GM23338 (cell line): ENCODE results near the gene GNLY. TPM values are rescaled to one million over a fixed set of nuclear protein-coding genes. Genes with fewer than 3 reads are reported as not detected.
"Not testable (repeated sequence)": the region's sequence is repeated elsewhere in the genome, so short reads cannot be mapped to it uniquely, and the experiment has no call there.

Experiments
- ATAC-seq: fragments of 200-7000 bp; cut with Tn5 transposase; 3 replicates; pipeline ENCODE4 v1.9.1; 2020
- DNase-seq: peaks from one replicate; pipeline ENCODE4 v3.0.0-alpha.2; 2015; ENCODE audit warnings: low spot score
- H2AFZ ChIP-seq: fragments of 200-600 bp; sonication (generic); 2 replicates; pipeline ENCODE4 v1.8.0; 2016; ENCODE audit warnings: antibody characterized with exemption, mild to moderate bottlenecking, moderate library complexity
- H3F3A ChIP-seq: fragments of 200-600 bp; sonication (generic); replicated peaks from 2 replicates; pipeline ENCODE4 v1.8.0; 2017; ENCODE audit warnings: antibody characterized with exemption, mixed run types, low read depth
- H3K27ac ChIP-seq: fragments of 200-600 bp; sonication (generic); 2 replicates; pipeline ENCODE4 v1.6.1; 2016; ENCODE audit warnings: low read depth
- H3K27me3 ChIP-seq: fragments of 200-600 bp; sonication (generic); 2 replicates; pipeline ENCODE4 v1.8.0; 2016; ENCODE audit warnings: mild to moderate bottlenecking, mixed run types, moderate library complexity; ENCODE audit not compliant: insufficient read depth
- H3K36me3 ChIP-seq: fragments of 200-600 bp; sonication (generic); 2 replicates; pipeline ENCODE4 v1.8.0; 2016; ENCODE audit warnings: mild to moderate bottlenecking; ENCODE audit not compliant: insufficient read depth
- H3K4me1 ChIP-seq: fragments of 200-600 bp; sonication (generic); 2 replicates; pipeline ENCODE4 v1.8.0; 2016; ENCODE audit warnings: mild to moderate bottlenecking, moderate library complexity; ENCODE audit not compliant: insufficient read depth
- H3K4me2 ChIP-seq: fragments of 200-600 bp; sonication (generic); 2 replicates; pipeline ENCODE4 v1.7.1; 2017; ENCODE audit warnings: mixed run types
- H3K4me3 ChIP-seq: fragments of 200-600 bp; sonication (generic); 2 replicates; pipeline ENCODE4 v1.6.1; 2016; ENCODE audit warnings: mixed run types
- H3K79me2 ChIP-seq: fragments of 200-600 bp; sonication (generic); replicated peaks from 2 replicates; pipeline ENCODE4 v1.8.0; 2017; ENCODE audit warnings: mild to moderate bottlenecking; ENCODE audit not compliant: insufficient read depth
- H3K9me2 ChIP-seq: fragments of 200-600 bp; sonication (generic); 2 replicates; pipeline ENCODE4 v1.8.0; 2017; ENCODE audit not compliant: insufficient read depth
- H4K20me1 ChIP-seq: fragments of 200-600 bp; sonication (generic); replicated peaks from 2 replicates; pipeline ENCODE4 v1.8.0; 2017; ENCODE audit warnings: mild to moderate bottlenecking; ENCODE audit not compliant: insufficient read depth
- H3K27ac Mint-ChIP-seq: 2 replicates; pipeline ENCODE4 v1.8.0; 2020; ENCODE audit warnings: inconsistent platforms, mild to moderate bottlenecking, moderate library complexity, mixed read lengths
- H3K27me3 Mint-ChIP-seq: 3 replicates; pipeline ENCODE4 v1.8.0; 2022; ENCODE audit warnings: low read depth, mild to moderate bottlenecking, moderate library complexity, mixed read lengths, inconsistent platforms; ENCODE audit not compliant: insufficient read depth, poor library complexity
- H3K36me3 Mint-ChIP-seq: 3 replicates; pipeline ENCODE4 v1.8.0; 2021; ENCODE audit warnings: low read depth, mild to moderate bottlenecking, inconsistent platforms, moderate library complexity, mixed read lengths
- H3K4me1 Mint-ChIP-seq: 3 replicates; pipeline ENCODE4 v1.8.0; 2020; ENCODE audit warnings: mild to moderate bottlenecking, inconsistent platforms, mixed read lengths
- H3K4me3 Mint-ChIP-seq: 3 replicates; pipeline ENCODE4 v1.8.0; 2021; ENCODE audit warnings: moderate library complexity, mild to moderate bottlenecking, inconsistent platforms, mixed read lengths
- H3K9me3 Mint-ChIP-seq: 3 replicates; pipeline ENCODE4 v1.8.0; 2020; ENCODE audit warnings: moderate library complexity, mild to moderate bottlenecking, inconsistent platforms, mixed read lengths
- EZH2 ChIP-seq: fragments of 200-600 bp; sonication (generic); IDR thresholded peaks from one replicate; pipeline ENCODE4 v1.8.0; 2017; ENCODE audit warnings: antibody characterized with exemption, mild to moderate bottlenecking, low read depth; ENCODE audit not compliant: unreplicated experiment
- JUNB ChIP-seq: IDR thresholded peaks from one replicate; pipeline ENCODE4 v1.6.1; 2016; ENCODE audit warnings: antibody characterized with exemption; ENCODE audit not compliant: unreplicated experiment
- NANOG ChIP-seq: IDR thresholded peaks from 2 replicates; pipeline ENCODE4 v1.6.1; 2016; ENCODE audit warnings: antibody characterized with exemption, borderline replicate concordance
- ZNF114 ChIP-seq: fragments of 250-450 bp; sonication (Bioruptor Pico); IDR thresholded peaks from 2 replicates; pipeline ENCODE4 v1.5.0; 2020; ENCODE audit warnings: mild to moderate bottlenecking, moderate library complexity
- polyA plus RNA-seq: library from polyadenylated mRNA; unstranded; fragments of >200 nt; fragmentation: Nextera tagmentation; extraction: Ambion mirVana; gene quantifications from 2 replicates; pipeline ENCODE4 v1.2.1, GENCODE V29; 2016
- total RNA-seq: library from RNA; depleted of rRNA; stranded (reverse); fragments of >200 nt; shearing (Covaris generic); gene quantifications from 2 replicates; pipeline ENCODE4 v1.2.3, GENCODE V29; 2014
- TF ChIP-seq, protein P1 (sequence below), 2 experiments: fragments of 200-600 bp in 1 of 2; sonication (generic) in 1 of 2; conservative IDR thresholded peaks; 2 replicates each; pipeline versions ENCODE4 v1.5.1 to v1.6.1; 2016 to 2017; ENCODE audit warnings: antibody characterized with exemption in 2 of 2, low read depth in 2 of 2, mild to moderate bottlenecking in 2 of 2, moderate library complexity in 1 of 2
- TF ChIP-seq, protein P2 (sequence below): fragments of 250-450 bp; sonication (Bioruptor Pico); IDR thresholded peaks from 2 replicates; pipeline ENCODE4 v1.5.0; 2020; ENCODE audit warnings: mild to moderate bottlenecking, moderate library complexity
- TF ChIP-seq, protein P3 (sequence below): IDR thresholded peaks from 2 replicates; pipeline ENCODE4 v1.6.1; 2016; ENCODE audit warnings: antibody characterized with exemption

The GNLY gene
- total and polyA plus RNA-seq, 2 experiments from 2014 or later, result not detected

DNA sequence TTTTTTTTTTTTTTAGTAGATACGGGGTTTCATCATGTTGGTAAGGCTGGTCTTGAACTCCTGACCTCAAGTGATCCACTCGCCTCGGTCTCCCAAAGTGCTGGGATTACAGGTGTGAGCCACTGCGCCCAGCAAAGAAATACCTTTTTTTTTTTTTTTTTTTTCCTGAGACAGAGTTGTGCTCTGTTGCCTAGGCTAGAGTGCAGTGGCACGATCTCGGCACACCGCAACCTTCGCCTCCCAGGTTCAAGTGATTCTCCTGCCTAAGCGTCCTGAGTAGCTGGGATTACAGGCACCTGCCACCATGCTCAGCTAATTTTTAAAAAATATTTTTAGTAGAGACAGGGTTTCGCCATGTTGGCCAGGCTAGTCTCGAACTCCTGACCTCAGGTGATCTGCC lies 33.9 kb upstream of the GNLY start:
- H3K4me1 Mint-ChIP-seq, H3K9me2 ChIP-seq, H3K27ac ChIP-seq, H3K27ac Mint-ChIP-seq, H3K79me2 ChIP-seq, H4K20me1 ChIP-seq, H3K36me3 ChIP-seq, H3K4me1 ChIP-seq, H3K27me3 ChIP-seq, H3K4me2 ChIP-seq, H3F3A ChIP-seq, H3K36me3 Mint-ChIP-seq, H3K4me3 Mint-ChIP-seq, DNase-seq, H3K4me3 ChIP-seq, H2AFZ ChIP-seq, ATAC-seq, H3K9me3 Mint-ChIP-seq: not testable (repeated sequence)
- peaks cover 12% of the 10 kb centered on the region for H3K27me3 Mint-ChIP-seq

DNA sequence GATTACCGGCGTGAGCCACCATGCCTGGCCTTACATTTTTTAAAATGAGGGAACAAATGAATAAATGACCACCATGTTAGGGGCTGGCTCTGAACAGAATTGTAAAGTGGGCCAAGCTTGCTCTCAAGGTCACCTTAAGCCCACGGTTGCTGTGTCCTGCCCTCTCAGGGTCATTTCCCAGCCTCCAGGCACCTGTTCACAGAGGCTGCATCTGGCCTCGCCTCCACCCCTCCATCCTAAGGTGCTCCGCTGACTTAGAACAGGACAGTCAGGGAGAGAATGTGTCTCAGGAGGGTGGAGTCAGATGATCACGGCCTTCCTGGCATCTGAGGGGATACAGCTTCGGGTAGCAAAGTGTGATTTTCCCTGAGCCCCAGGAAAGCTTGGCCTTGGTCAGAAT lies 33.4 kb upstream of the GNLY start:
- no peaks in the 10 kb centered on the region for H3K4me1 Mint-ChIP-seq
- Histone ChIP-seq H3K27ac (no peak overlapping the region), H3K4me1 (no peaks in the 10 kb centered on the region), H3F3A (no peaks in the 10 kb centered on the region), H3K4me3 (no peak overlapping the region), H3K9me2 (no peaks in the 10 kb centered on the region), H3K79me2 (no peaks in the 10 kb centered on the region), H2AFZ (no peak overlapping the region), H3K27me3 (no peaks in the 10 kb centered on the region), H3K36me3 (0 out of 2 replicates have a peak, but pooled peaks cover 3% of the 10 kb centered on the region), H4K20me1 (no peaks in the 10 kb centered on the region), H3K4me2 (no peak overlapping the region)
- H3K4me3 Mint-ChIP-seq, result no peak overlapping the region
- no peak for TF ChIP-seq JUNB
- no peak for TF ChIP-seq NANOG
- TF ChIP-seq, protein P1, sequence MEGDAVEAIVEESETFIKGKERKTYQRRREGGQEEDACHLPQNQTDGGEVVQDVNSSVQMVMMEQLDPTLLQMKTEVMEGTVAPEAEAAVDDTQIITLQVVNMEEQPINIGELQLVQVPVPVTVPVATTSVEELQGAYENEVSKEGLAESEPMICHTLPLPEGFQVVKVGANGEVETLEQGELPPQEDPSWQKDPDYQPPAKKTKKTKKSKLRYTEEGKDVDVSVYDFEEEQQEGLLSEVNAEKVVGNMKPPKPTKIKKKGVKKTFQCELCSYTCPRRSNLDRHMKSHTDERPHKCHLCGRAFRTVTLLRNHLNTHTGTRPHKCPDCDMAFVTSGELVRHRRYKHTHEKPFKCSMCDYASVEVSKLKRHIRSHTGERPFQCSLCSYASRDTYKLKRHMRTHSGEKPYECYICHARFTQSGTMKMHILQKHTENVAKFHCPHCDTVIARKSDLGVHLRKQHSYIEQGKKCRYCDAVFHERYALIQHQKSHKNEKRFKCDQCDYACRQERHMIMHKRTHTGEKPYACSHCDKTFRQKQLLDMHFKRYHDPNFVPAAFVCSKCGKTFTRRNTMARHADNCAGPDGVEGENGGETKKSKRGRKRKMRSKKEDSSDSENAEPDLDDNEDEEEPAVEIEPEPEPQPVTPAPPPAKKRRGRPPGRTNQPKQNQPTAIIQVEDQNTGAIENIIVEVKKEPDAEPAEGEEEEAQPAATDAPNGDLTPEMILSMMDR (conservative IDR thresholded peaks at IDR 0.05; ENCODE audit: low read depth in 2 of 2), result no peak
- TF ChIP-seq EZH2, result no peak
- TF ChIP-seq, protein P2, sequence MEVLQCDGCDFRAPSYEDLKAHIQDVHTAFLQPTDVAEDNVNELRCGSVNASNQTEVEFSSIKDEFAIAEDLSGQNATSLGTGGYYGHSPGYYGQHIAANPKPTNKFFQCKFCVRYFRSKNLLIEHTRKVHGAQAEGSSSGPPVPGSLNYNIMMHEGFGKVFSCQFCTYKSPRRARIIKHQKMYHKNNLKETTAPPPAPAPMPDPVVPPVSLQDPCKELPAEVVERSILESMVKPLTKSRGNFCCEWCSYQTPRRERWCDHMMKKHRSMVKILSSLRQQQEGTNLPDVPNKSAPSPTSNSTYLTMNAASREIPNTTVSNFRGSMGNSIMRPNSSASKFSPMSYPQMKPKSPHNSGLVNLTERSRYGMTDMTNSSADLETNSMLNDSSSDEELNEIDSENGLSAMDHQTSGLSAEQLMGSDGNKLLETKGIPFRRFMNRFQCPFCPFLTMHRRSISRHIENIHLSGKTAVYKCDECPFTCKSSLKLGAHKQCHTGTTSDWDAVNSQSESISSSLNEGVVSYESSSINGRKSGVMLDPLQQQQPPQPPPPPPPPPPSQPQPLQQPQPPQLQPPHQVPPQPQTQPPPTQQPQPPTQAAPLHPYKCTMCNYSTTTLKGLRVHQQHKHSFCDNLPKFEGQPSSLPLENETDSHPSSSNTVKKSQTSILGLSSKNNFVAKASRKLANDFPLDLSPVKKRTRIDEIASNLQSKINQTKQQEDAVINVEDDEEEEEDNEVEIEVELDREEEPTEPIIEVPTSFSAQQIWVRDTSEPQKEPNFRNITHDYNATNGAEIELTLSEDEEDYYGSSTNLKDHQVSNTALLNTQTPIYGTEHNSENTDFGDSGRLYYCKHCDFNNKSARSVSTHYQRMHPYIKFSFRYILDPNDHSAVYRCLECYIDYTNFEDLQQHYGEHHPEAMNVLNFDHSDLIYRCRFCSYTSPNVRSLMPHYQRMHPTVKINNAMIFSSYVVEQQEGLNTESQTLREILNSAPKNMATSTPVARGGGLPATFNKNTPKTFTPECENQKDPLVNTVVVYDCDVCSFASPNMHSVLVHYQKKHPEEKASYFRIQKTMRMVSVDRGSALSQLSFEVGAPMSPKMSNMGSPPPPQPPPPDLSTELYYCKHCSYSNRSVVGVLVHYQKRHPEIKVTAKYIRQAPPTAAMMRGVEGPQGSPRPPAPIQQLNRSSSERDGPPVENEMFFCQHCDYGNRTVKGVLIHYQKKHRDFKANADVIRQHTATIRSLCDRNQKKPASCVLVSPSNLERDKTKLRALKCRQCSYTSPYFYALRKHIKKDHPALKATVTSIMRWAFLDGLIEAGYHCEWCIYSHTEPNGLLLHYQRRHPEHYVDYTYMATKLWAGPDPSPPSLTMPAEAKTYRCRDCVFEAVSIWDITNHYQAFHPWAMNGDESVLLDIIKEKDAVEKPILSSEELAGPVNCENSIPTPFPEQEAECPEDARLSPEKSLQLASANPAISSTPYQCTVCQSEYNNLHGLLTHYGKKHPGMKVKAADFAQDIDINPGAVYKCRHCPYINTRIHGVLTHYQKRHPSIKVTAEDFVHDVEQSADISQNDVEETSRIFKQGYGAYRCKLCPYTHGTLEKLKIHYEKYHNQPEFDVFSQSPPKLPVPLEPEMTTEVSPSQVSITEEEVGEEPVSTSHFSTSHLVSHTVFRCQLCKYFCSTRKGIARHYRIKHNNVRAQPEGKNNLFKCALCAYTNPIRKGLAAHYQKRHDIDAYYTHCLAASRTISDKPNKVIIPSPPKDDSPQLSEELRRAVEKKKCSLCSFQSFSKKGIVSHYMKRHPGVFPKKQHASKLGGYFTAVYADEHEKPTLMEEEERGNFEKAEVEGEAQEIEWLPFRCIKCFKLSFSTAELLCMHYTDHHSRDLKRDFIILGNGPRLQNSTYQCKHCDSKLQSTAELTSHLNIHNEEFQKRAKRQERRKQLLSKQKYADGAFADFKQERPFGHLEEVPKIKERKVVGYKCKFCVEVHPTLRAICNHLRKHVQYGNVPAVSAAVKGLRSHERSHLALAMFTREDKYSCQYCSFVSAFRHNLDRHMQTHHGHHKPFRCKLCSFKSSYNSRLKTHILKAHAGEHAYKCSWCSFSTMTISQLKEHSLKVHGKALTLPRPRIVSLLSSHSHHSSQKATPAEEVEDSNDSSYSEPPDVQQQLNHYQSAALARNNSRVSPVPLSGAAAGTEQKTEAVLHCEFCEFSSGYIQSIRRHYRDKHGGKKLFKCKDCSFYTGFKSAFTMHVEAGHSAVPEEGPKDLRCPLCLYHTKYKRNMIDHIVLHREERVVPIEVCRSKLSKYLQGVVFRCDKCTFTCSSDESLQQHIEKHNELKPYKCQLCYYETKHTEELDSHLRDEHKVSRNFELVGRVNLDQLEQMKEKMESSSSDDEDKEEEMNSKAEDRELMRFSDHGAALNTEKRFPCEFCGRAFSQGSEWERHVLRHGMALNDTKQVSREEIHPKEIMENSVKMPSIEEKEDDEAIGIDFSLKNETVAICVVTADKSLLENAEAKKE (CRISPR knock-in tag), result no peak
- TF ChIP-seq, protein P3, sequence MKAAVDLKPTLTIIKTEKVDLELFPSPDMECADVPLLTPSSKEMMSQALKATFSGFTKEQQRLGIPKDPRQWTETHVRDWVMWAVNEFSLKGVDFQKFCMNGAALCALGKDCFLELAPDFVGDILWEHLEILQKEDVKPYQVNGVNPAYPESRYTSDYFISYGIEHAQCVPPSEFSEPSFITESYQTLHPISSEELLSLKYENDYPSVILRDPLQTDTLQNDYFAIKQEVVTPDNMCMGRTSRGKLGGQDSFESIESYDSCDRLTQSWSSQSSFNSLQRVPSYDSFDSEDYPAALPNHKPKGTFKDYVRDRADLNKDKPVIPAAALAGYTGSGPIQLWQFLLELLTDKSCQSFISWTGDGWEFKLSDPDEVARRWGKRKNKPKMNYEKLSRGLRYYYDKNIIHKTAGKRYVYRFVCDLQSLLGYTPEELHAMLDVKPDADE, result no peak
- TF ChIP-seq ZNF114 (CRISPR knock-in tag), result no peak
- peaks cover 8% of the 10 kb centered on the region; the same call in 1 of the 3 replicates for H3K36me3 Mint-ChIP-seq
- H3K9me3 Mint-ChIP-seq, result no peaks in the 10 kb centered on the region
- ATAC-seq (no peak), DNase-seq (no peak)
- H3K27me3 Mint-ChIP-seq, result peaks cover 13% of the 10 kb centered on the region
- no peak overlapping the region for H3K27ac Mint-ChIP-seq
